ENCODE results near the gene ERBB4. TPM values are rescaled to one million over a fixed set of nuclear protein-coding genes. Genes with fewer than 3 reads are reported as not detected.

ERBB4 gene
- total RNA-seq, 1 donor from 2014 or later: 9.9 TPM

GRCh38 chr2:211903961-211904360 lies 634.6 kb downstream of the ERBB4 start:
- Mint-ChIP-seq H3K9me3 (no peaks in the 10 kb centered on the region), H3K27ac (no peak overlapping the region), H3K27me3 (no peaks in the 10 kb centered on the region)

GRCh38 chr2:211901226-211901846 lies 637.3 kb downstream of the ERBB4 start:
- H3K9me3 Mint-ChIP-seq: no peaks in the 10 kb centered on the region
- no peaks in the 10 kb centered on the region for H3K27me3 Mint-ChIP-seq
- no peak overlapping the region for H3K4me3 Mint-ChIP-seq
- DNase-seq (ENCODE audit: extremely low spot score, unreplicated experiment): no peak
- TF ChIP-seq CTCF (conservative IDR thresholded peaks at IDR 0.05): no peak
- H3K36me3 Mint-ChIP-seq: no peaks in the 10 kb centered on the region
- peaks cover 8% of the 10 kb centered on the region for H3K4me1 Mint-ChIP-seq (ENCODE audit: unreplicated experiment)
- no peak overlapping the region for H3K27ac Mint-ChIP-seq

More at GRCh38 chr2:211903961-211904360, 634.6 kb downstream of the ERBB4 start:
- Mint-ChIP-seq H3K36me3 (no peaks in the 10 kb centered on the region), H3K4me1 (ENCODE audit: unreplicated experiment) (peaks cover 8% of the 10 kb centered on the region), H3K4me3 (no peak overlapping the region)
- no peak for DNase-seq (ENCODE audit: extremely low spot score, unreplicated experiment)
- no peak for TF ChIP-seq CTCF (conservative IDR thresholded peaks at IDR 0.05)

- no peak for TF ChIP-seq CTCF (conservative IDR thresholded peaks at IDR 0.05)
- peak overlapping the region; percentile 26 for H3K27ac Mint-ChIP-seq
- peak overlapping the region; percentile 30 for H3K4me3 Mint-ChIP-seq
Measured at GRCh38 chr2:211900518-211900917, 638.1 kb downstream of the ERBB4 start.

GRCh38 chr2:211900000-211900399 lies 638.6 kb downstream of the ERBB4 start:
- peak overlapping the region; percentile 30 for H3K4me3 Mint-ChIP-seq
- H3K27me3 Mint-ChIP-seq: no peaks in the 10 kb centered on the region
- H3K9me3 Mint-ChIP-seq: no peaks in the 10 kb centered on the region
- H3K36me3 Mint-ChIP-seq: no peaks in the 10 kb centered on the region
- peaks cover 8% of the 10 kb centered on the region for H3K4me1 Mint-ChIP-seq (ENCODE audit: unreplicated experiment)
- DNase-seq (ENCODE audit: extremely low spot score, unreplicated experiment): no peak
- TF ChIP-seq CTCF (conservative IDR thresholded peaks at IDR 0.05): no peak
- H3K27ac Mint-ChIP-seq: peak overlapping the region; percentile 26

More at GRCh38 chr2:211900518-211900917, 638.1 kb downstream of the ERBB4 start:
- DNase-seq (ENCODE audit: extremely low spot score, unreplicated experiment): no peak
- H3K9me3 Mint-ChIP-seq: no peaks in the 10 kb centered on the region
- peaks cover 8% of the 10 kb centered on the region for H3K4me1 Mint-ChIP-seq (ENCODE audit: unreplicated experiment)
- no peaks in the 10 kb centered on the region for H3K27me3 Mint-ChIP-seq
- H3K36me3 Mint-ChIP-seq: no peaks in the 10 kb centered on the region

- Mint-ChIP-seq H3K27ac (no peak overlapping the region), H3K4me1 (ENCODE audit: unreplicated experiment) (peaks cover 8% of the 10 kb centered on the region), H3K4me3 (no peak overlapping the region), H3K27me3 (no peaks in the 10 kb centered on the region), H3K36me3 (no peaks in the 10 kb centered on the region), H3K9me3 (no peaks in the 10 kb centered on the region)
- no peak for TF ChIP-seq CTCF (conservative IDR thresholded peaks at IDR 0.05)
- no peak for DNase-seq (ENCODE audit: extremely low spot score, unreplicated experiment)
Measured at GRCh38 chr2:211898702-211899101, 639.9 kb downstream of the ERBB4 start.

Data from type B pancreatic cell (in vitro differentiated cells).